ENCODE measurements around the gene SESTD1. TPM values are rescaled to one million over a fixed set of nuclear protein-coding genes. Genes with fewer than 3 reads are reported as not detected.
A peak's percentile ranks its signal among the peaks of the same experiment; 100 is the strongest.

Gene SESTD1
- total RNA-seq, 1 donor from 2014 or later = 18.5 TPM

GRCh38 chr2:179193759-179194394 lies 70.8 kb downstream of the SESTD1 start:
- no peak for DNase-seq (ENCODE audit: low read depth)
- H3K4me3 ChIP-seq (ENCODE audit: low read depth, low read length) = no peak overlapping the region
- TF ChIP-seq, protein P1, sequence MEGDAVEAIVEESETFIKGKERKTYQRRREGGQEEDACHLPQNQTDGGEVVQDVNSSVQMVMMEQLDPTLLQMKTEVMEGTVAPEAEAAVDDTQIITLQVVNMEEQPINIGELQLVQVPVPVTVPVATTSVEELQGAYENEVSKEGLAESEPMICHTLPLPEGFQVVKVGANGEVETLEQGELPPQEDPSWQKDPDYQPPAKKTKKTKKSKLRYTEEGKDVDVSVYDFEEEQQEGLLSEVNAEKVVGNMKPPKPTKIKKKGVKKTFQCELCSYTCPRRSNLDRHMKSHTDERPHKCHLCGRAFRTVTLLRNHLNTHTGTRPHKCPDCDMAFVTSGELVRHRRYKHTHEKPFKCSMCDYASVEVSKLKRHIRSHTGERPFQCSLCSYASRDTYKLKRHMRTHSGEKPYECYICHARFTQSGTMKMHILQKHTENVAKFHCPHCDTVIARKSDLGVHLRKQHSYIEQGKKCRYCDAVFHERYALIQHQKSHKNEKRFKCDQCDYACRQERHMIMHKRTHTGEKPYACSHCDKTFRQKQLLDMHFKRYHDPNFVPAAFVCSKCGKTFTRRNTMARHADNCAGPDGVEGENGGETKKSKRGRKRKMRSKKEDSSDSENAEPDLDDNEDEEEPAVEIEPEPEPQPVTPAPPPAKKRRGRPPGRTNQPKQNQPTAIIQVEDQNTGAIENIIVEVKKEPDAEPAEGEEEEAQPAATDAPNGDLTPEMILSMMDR (conservative IDR thresholded peaks at IDR 0.05; ENCODE audit: low read depth, low read length) = peak; percentile 10

- TF ChIP-seq, protein P1 (conservative IDR thresholded peaks at IDR 0.05; ENCODE audit: low read depth, low read length) = no peak
- no peak overlapping the region for H3K4me3 ChIP-seq (ENCODE audit: low read depth, low read length)
- no peak for DNase-seq (ENCODE audit: low read depth)
Measured at GRCh38 chr2:179191110-179191509, 73.5 kb downstream of the SESTD1 start.

GRCh38 chr2:179186126-179186525 lies 78.5 kb downstream of the SESTD1 start:
- TF ChIP-seq, protein P1 (conservative IDR thresholded peaks at IDR 0.05; ENCODE audit: low read depth, low read length) = no peak
- no peak overlapping the region for H3K4me3 ChIP-seq (ENCODE audit: low read depth, low read length)
- DNase-seq (ENCODE audit: low read depth) = no peak

DNA sequence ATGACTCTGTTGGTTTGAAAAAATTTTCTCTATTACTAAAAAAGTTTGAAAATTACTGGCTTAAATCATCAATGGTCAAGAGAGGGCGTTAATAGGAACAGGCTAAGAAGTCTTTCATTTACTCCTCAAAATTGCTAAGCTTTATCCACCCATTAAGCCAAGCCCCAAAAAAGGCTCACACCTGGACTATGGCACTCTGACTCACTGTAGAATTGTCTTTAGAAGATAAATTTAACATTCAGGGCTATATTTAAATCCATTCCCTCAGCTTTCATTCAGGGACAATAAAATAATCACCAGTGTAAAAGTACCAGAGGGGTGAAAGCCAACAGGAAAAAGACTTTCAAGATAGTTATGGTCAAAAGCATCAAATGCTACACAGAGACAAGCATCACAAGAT lies 80.0 kb downstream of the SESTD1 start:
- TF ChIP-seq, protein P1 (conservative IDR thresholded peaks at IDR 0.05; ENCODE audit: low read depth, low read length) = no peak
- H3K4me3 ChIP-seq (ENCODE audit: low read depth, low read length) = no peak overlapping the region
- no peak for DNase-seq (ENCODE audit: low read depth)

GRCh38 chr2:179181002-179181401 lies 83.6 kb downstream of the SESTD1 start:
- TF ChIP-seq, protein P1 (conservative IDR thresholded peaks at IDR 0.05; ENCODE audit: low read depth, low read length) = no peak
- no peak overlapping the region for H3K4me3 ChIP-seq (ENCODE audit: low read depth, low read length)
- DNase-seq (ENCODE audit: low read depth) = no peak

DNA sequence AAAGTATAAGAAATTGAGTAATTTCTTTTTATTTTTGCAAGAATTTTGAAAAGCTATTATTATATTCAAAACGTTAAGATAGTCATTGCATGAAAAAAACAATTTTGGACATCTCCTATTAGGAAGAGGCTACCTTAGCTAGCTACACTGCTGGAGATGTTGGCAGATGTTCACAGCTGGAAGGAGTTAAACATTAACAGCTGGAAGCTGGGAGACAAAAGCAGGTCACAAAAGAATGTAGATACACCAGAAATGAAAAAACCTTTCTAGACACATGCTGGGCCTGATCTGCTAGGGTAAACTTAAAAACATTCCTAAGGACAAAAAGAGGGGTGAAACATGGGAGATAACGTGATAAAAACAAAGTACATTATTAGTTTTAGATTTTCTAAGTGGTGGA lies 84.4 kb downstream of the SESTD1 start:
- TF ChIP-seq, protein P1 (conservative IDR thresholded peaks at IDR 0.05; ENCODE audit: low read depth, low read length) = no peak
- DNase-seq (ENCODE audit: low read depth) = no peak

GRCh38 chr2:179179719-179180118 lies 84.9 kb downstream of the SESTD1 start:
- no peak for DNase-seq (ENCODE audit: low read depth)
- no peak overlapping the region for H3K4me3 ChIP-seq (ENCODE audit: low read depth, low read length)
- TF ChIP-seq, protein P1 (conservative IDR thresholded peaks at IDR 0.05; ENCODE audit: low read depth, low read length) = no peak

More for the DNA sequence above, 84.4 kb downstream of the SESTD1 start:
- H3K4me3 ChIP-seq (ENCODE audit: low read depth, low read length) = no peak overlapping the region

Data from epithelial cell of proximal tubule (primary cell).